Thyroid gland (tissue), 4 donors: ENCODE data around the gene EBI3.

Experiments
- POLR2A ChIP-seq, 2 donors: fragments of 450-650 bp; IDR thresholded peaks; one replicate each; pipeline ENCODE4 v1.6.1; 2017; ENCODE audit warnings: antibody characterized with exemption in 2 of 2, mild to moderate bottlenecking in 2 of 2, moderate library complexity in 1 of 2
- TF ChIP-seq, protein P1 (sequence below), 6 experiments: fragments of 200-600 bp in 3 of 6; fragments of 450-650 bp in 3 of 6; sonication (generic) in 3 of 6; IDR thresholded peaks; one replicate each; pipeline ENCODE4 v1.5.1; 2016 to 2019; ENCODE audit warnings: antibody characterized with exemption in 6 of 6, mild to moderate bottlenecking in 2 of 6, inconsistent platforms in 1 of 6, moderate library complexity in 1 of 6

DNA sequence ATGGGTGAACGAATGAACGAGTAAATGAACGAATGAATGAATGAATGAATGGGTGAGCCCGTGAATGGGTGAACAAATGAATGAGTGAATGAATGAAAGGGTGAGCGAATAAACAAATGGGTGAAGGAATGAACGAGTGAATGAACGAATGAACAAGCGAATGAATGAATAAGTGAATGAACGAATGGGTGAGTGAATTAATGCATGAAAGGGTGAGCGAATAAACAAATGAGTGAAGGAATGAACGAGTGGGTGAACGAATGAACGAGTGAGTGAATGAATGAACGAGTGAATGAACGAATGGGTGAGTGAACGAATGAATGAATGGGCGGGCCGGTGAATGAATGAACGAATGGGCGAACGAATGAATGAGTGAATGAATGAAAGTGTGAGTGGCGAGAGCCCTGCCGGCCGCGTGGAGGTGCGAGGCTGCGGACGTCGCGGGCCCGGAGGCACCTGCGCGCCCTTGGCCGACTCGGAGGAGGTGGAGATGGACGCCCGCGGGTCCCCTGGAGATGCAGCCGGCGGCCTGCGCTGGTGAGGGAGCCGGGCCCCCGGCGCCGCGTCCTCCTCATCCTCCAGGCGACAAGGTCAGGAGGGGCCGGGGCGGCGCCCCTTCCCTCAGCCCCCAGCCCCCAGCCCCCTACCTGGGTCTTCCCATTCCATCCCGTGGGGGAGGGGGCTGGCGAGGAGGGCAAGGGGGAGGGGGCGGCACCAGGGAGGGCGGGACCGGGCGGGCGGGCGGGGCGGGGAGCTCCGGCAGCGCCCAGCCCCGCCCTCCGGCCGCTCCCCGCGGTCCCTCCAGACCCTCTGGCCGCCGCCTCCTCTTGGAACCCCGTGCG, 31.5 kb upstream of the EBI3 start:
- TF ChIP-seq, protein P1, sequence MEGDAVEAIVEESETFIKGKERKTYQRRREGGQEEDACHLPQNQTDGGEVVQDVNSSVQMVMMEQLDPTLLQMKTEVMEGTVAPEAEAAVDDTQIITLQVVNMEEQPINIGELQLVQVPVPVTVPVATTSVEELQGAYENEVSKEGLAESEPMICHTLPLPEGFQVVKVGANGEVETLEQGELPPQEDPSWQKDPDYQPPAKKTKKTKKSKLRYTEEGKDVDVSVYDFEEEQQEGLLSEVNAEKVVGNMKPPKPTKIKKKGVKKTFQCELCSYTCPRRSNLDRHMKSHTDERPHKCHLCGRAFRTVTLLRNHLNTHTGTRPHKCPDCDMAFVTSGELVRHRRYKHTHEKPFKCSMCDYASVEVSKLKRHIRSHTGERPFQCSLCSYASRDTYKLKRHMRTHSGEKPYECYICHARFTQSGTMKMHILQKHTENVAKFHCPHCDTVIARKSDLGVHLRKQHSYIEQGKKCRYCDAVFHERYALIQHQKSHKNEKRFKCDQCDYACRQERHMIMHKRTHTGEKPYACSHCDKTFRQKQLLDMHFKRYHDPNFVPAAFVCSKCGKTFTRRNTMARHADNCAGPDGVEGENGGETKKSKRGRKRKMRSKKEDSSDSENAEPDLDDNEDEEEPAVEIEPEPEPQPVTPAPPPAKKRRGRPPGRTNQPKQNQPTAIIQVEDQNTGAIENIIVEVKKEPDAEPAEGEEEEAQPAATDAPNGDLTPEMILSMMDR (IDR thresholded peaks at IDR 0.05): no peak
- no peak for TF ChIP-seq POLR2A (IDR thresholded peaks at IDR 0.05)
